Measurements from ENCODE around the gene MAPKAPK2. TPM values are rescaled to one million over a fixed set of nuclear protein-coding genes. Genes with fewer than 3 reads are reported as not detected.
A peak's percentile ranks its signal among the peaks of the same experiment; 100 is the strongest.

Gene MAPKAPK2
- total and polyA plus RNA-seq, 2 of the 13 experiments (the other 11 are each of a cell fraction or from before 2014, with no cell fraction given) = 16.6 to 34.0 TPM

GRCh38 chr1:206682111-206682510 lies 2.6 kb upstream of the MAPKAPK2 start (continued):
- TF ChIP-seq FUBP1 (CRISPR knock-in tag; IDR thresholded peaks at IDR 0.05; ENCODE audit: borderline replicate concordance) (no peak), NFE2L2 (IDR thresholded peaks at IDR 0.05; ENCODE audit: low read length) (no peak), MIER2 (CRISPR knock-in tag; IDR thresholded peaks at IDR 0.05) (no peak), XBP1 (CRISPR knock-in tag; IDR thresholded peaks at IDR 0.05) (no peak), HNRNPL (IDR thresholded peaks at IDR 0.05; ENCODE audit: low read depth, low read length) (no peak), ZNF660 (CRISPR knock-in tag; IDR thresholded peaks at IDR 0.05; ENCODE audit: borderline replicate concordance, low read depth) (no peak), MLX (CRISPR knock-in tag; IDR thresholded peaks at IDR 0.05) (no peak), CEBPG (CRISPR knock-in tag; IDR thresholded peaks at IDR 0.05) (peak; percentile 55; the same call in 1 of the 2 replicates), SIN3B (IDR thresholded peaks at IDR 0.05; ENCODE audit: low read length) (no peak), HNRNPLL (IDR thresholded peaks at IDR 0.05; ENCODE audit: low read depth, low read length, poor library complexity, severe bottlenecking) (no peak), ZNF292 (CRISPR knock-in tag; IDR thresholded peaks at IDR 0.05; ENCODE audit: borderline replicate concordance, low read depth) (no peak), ASH2L (IDR thresholded peaks at IDR 0.05; ENCODE audit: insufficient read length, low read depth, low read length) (no peak), ISL2 (CRISPR knock-in tag; IDR thresholded peaks at IDR 0.05) (no peak), TBL1XR1 (IDR thresholded peaks at IDR 0.05; ENCODE audit: borderline replicate concordance, low read length, partially characterized antibody) (no peak), GABPB1 (CRISPR knock-in tag; IDR thresholded peaks at IDR 0.05) (no peak), RARA (CRISPR knock-in tag; IDR thresholded peaks at IDR 0.05) (no peak), EZH2 (conservative IDR thresholded peaks at IDR 0.05; ENCODE audit: low read depth, low read length) (no peak), PHB2 (IDR thresholded peaks at IDR 0.05; ENCODE audit: partially characterized antibody) (no peak), ZNF446 (CRISPR knock-in tag; IDR thresholded peaks at IDR 0.05) (no peak), GATAD2A (CRISPR knock-in tag; IDR thresholded peaks at IDR 0.05) (peak; percentile 56; the same call in 1 of the 2 replicates), THRA (CRISPR knock-in tag; IDR thresholded peaks at IDR 0.05; ENCODE audit: borderline replicate concordance) (no peak), KLF12 (CRISPR knock-in tag; IDR thresholded peaks at IDR 0.05; ENCODE audit: borderline replicate concordance) (no peak), GTF3A (CRISPR knock-in tag; conservative IDR thresholded peaks at IDR 0.05) (no peak), ZFX (CRISPR knock-in tag; IDR thresholded peaks at IDR 0.05; ENCODE audit: low read depth) (no peak), PHF21A (CRISPR knock-in tag; IDR thresholded peaks at IDR 0.05) (no peak), MLLT10 (CRISPR knock-in tag; IDR thresholded peaks at IDR 0.05) (no peak), PHF5A (CRISPR knock-in tag; IDR thresholded peaks at IDR 0.05; ENCODE audit: low read depth, unreplicated experiment) (no peak)
- TF ChIP-seq, protein P1, sequence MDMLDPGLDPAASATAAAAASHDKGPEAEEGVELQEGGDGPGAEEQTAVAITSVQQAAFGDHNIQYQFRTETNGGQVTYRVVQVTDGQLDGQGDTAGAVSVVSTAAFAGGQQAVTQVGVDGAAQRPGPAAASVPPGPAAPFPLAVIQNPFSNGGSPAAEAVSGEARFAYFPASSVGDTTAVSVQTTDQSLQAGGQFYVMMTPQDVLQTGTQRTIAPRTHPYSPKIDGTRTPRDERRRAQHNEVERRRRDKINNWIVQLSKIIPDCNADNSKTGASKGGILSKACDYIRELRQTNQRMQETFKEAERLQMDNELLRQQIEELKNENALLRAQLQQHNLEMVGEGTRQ (IDR thresholded peaks at IDR 0.05; ENCODE audit: low read depth, low read length) = no peak
- TF ChIP-seq, protein P1 (CRISPR knock-in tag; IDR thresholded peaks at IDR 0.05; ENCODE audit: borderline replicate concordance) = no peak
